Gastrocnemius medialis (tissue), 4 donors: Measurements from ENCODE around the gene SHISAL2A. TPM values are rescaled to one million over a fixed set of nuclear protein-coding genes. Genes with fewer than 3 reads are reported as not detected.

Experiments
- ATAC-seq, 2 donors: fragments of 150-250 bp; one replicate each; pipeline ENCODE4 v1.9.1; 2016
- DNase-seq, 2 donors: peaks; one replicate each; pipeline ENCODE4 v3.0.0-alpha.2; 2019
- H3K27ac ChIP-seq, 4 donors: fragments of 200-600 bp; sonication (generic); 1 replicate in 1 of 4; 2 replicates in 3 of 4; pipeline ENCODE4 v1.5.1; 2016 to 2018; ENCODE audit warnings: mild to moderate bottlenecking in 2 of 4, moderate library complexity in 1 of 4
- H3K27me3 ChIP-seq, 3 donors: fragments of 200-600 bp; sonication (generic) in 2 of 3; 1 replicate in 1 of 3; 2 replicates in 2 of 3; pipeline versions ENCODE4 v1.5.1 to v1.6.0; 2016 to 2019; ENCODE audit warnings: mild to moderate bottlenecking in 1 of 3, moderate library complexity in 1 of 3
- H3K36me3 ChIP-seq, 2 donors: fragments of 200-600 bp; sonication (generic) in 1 of 2; one replicate each; pipeline ENCODE4 v1.5.1; 2017 to 2018
- H3K4me1 ChIP-seq, 2 donors: fragments of 200-600 bp; sonication (generic) in 1 of 2; one replicate each; pipeline ENCODE4 v1.5.1; 2016 to 2017; ENCODE audit warnings: mild to moderate bottlenecking in 2 of 2
- H3K4me3 ChIP-seq, 4 donors: fragments of 200-600 bp; sonication (generic) in 3 of 4; 1 replicate in 1 of 4; 2 replicates in 3 of 4; pipeline ENCODE4 v1.5.1; 2016 to 2019; ENCODE audit warnings: mild to moderate bottlenecking in 2 of 4
- H3K9me3 ChIP-seq, 3 donors: fragments of 200-600 bp; sonication (generic) in 2 of 3; 1 replicate in 1 of 3; 2 replicates in 2 of 3; pipeline ENCODE4 v1.5.1; 2016 to 2019
- CTCF ChIP-seq, 5 experiments: fragments of 450-650 bp in 3 of 5; fragments of 200-600 bp in 2 of 5; sonication (generic) in 2 of 5; IDR thresholded peaks in 4 of 5; conservative IDR thresholded peaks in 1 of 5; 1 replicate in 4 of 5; 2 replicates in 1 of 5; pipeline ENCODE4 v1.5.1; 2016 to 2019; ENCODE audit warnings: antibody characterized with exemption in 5 of 5, mild to moderate bottlenecking in 3 of 5, moderate library complexity in 3 of 5
- POLR2A ChIP-seq, 2 donors: fragments of 450-650 bp; IDR thresholded peaks; one replicate each; pipeline ENCODE4 v1.6.1; 2017; ENCODE audit warnings: antibody characterized with exemption in 2 of 2, mild to moderate bottlenecking in 2 of 2, moderate library complexity in 2 of 2
- in situ Hi-C, 4 donors: fragments of 200-750 bp; cut with MboI; loops; one replicate each; pipeline versions ENCODE4 v1.15.0 to v1.8.0; 2017; ENCODE audit warnings: low sequenced_read_pairs in 4 of 4
- intact Hi-C: fragments of 100-400 bp; cut with DNase I; formaldehyde crosslinking; loops from one replicate; pipeline ENCODE4 v1.15.1; 2023; ENCODE audit warnings: low total_unique reads
- total RNA-seq, 4 donors: library from RNA; depleted of rRNA; stranded (reverse); fragments of >200 nt; gene quantifications; one replicate each; pipeline versions ENCODE4 v1.1.0 to v1.2.3, GENCODE V29; 2016

The SHISAL2A gene
- total RNA-seq, 4 donors from 2014 or later, result 0.33 to 0.41 TPM; not detected in 2

- peak overlapping the region; percentile 73 to 96 (median 88) for H3K27ac ChIP-seq
- in situ Hi-C loops, result no loop called here
- TF ChIP-seq POLR2A (IDR thresholded peaks at IDR 0.05) (no peak), CTCF (IDR thresholded peaks at IDR 0.05 in 4 of 5, conservative IDR thresholded peaks at IDR 0.05 in 1 of 5) (no peak)
Measured at GRCh38 chr1:52598729-52599128, 34.2 kb upstream of the SHISAL2A start.

DNA sequence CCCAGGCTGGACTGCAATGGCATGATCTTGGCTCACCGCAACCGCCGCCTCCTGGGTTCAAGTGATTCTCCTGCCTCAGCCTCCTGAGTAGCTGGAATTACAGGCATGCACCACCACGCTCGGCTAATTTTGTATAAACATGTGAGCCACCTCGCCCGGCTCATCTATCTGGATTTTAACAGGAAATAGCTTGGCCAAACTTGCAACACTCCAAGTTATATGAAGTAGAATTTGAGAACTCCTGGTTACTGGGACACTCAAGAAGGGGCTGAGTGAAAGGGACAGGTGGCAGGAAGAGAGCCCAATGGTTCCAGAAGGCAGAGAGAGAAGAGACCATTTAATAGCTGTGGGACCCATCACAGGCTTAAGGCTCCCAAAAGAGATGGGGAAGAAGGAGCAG, 33.7 kb upstream of the SHISAL2A start:
- in situ Hi-C loops, result no loop called here

More at GRCh38 chr1:52598729-52599128, 34.2 kb upstream of the SHISAL2A start:
- peaks cover 30 to 37% of the 10 kb centered on the region in 2 donors for H3K4me1 ChIP-seq
- intact Hi-C loops, result no loop called here
- no peaks in the 10 kb centered on the region for H3K36me3 ChIP-seq
- DNase-seq (no peak), ATAC-seq (no peak)
- no peaks in the 10 kb centered on the region for H3K9me3 ChIP-seq
- peak overlapping the region in 1 of 4 donors; percentile 32 for H3K4me3 ChIP-seq
- H3K27me3 ChIP-seq, result no peaks in the 10 kb centered on the region

DNA sequence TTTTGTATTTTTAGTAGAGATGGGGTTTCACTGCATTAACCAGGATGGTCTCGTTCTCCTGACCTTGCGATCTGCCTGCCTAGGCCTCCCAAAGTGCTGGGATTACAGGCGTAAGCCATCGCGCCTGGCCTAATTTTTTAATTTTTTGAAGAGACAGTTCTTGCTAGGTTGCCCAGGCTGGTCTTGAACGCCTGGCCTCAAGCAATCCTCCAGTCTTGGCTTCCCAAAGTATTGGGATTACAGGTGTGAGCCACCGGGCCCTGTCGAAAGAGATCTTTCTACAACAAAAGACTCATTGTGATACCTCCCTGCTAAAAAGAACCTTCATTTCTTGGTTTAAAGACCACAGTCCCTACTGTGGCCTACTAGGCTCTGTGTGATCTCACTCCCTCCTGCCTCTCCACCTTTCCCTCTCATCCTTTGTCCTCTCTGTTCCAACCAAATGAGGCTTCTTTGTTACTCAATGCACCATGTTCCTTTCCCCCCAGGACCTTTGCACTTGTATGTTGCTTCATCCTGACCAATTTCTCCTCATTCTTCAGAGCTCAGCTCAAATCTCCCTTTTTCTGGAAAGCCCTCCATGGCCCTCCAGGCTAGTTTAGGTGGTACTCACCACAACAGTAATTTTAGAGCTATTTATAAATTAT, 32.3 kb upstream of the SHISAL2A start:
- in situ Hi-C loops (no loop called here), intact Hi-C loops (loop anchor here (1.0 kb wide), 1 partner anchor 47 kb away; the partner anchor contains the start of gene TUT4)
- Histone ChIP-seq H3K27me3 (no peaks in the 10 kb centered on the region), H3K4me1 (peaks cover 25 to 51% of the 10 kb centered on the region in 2 donors), H3K27ac (peak overlapping the region; percentile 85 to 96 (median 92)), H3K36me3 (no peaks in the 10 kb centered on the region), H3K9me3 (no peaks in the 10 kb centered on the region), H3K4me3 (no peak overlapping the region)
- no peak for DNase-seq
- TF ChIP-seq CTCF (IDR thresholded peaks at IDR 0.05 in 4 of 5, conservative IDR thresholded peaks at IDR 0.05 in 1 of 5) (no peak), POLR2A (IDR thresholded peaks at IDR 0.05) (no peak)
- ATAC-seq, result no peak

More for the DNA sequence above, 33.7 kb upstream of the SHISAL2A start:
- Histone ChIP-seq H3K4me1 (peaks cover 26 to 37% of the 10 kb centered on the region in 2 donors), H3K27me3 (no peaks in the 10 kb centered on the region), H3K4me3 (peak overlapping the region in 1 of 4 donors; percentile 32), H3K36me3 (no peaks in the 10 kb centered on the region), H3K27ac (peak overlapping the region; percentile 73 to 96 (median 88)), H3K9me3 (no peaks in the 10 kb centered on the region)
- ATAC-seq (peak; percentile 28 to 61), DNase-seq (peak; percentile 64 to 87)
- intact Hi-C loops, result no loop called here
- TF ChIP-seq POLR2A (IDR thresholded peaks at IDR 0.05) (no peak), CTCF (IDR thresholded peaks at IDR 0.05 in 4 of 5, conservative IDR thresholded peaks at IDR 0.05 in 1 of 5) (no peak)

GRCh38 chr1:52601519-52601918, 31.4 kb upstream of the SHISAL2A start:
- no peak for TF ChIP-seq CTCF (IDR thresholded peaks at IDR 0.05 in 4 of 5, conservative IDR thresholded peaks at IDR 0.05 in 1 of 5)
- Histone ChIP-seq H3K9me3 (no peaks in the 10 kb centered on the region), H3K27me3 (no peaks in the 10 kb centered on the region), H3K27ac (peak overlapping the region; percentile 85 to 96 (median 92)), H3K4me3 (peak overlapping the region; percentile 60 to 73 (median 66)), H3K36me3 (peaks cover 0 to under 1% of the 10 kb centered on the region in 2 donors), H3K4me1 (peaks cover 27 to 53% of the 10 kb centered on the region in 2 donors)
- DNase-seq (no peak), ATAC-seq (no peak)
- in situ Hi-C loops (no loop called here), intact Hi-C loops (no loop called here)
